GM21786 (cell line): Measurements from ENCODE around the gene GALNT10.

Experiments used
- ATAC-seq: cut with Tn5 transposase; IDR thresholded peaks from one replicate; pipeline ENCODE4 v1.9.1; 2021; ENCODE audit not compliant: unreplicated experiment

The GALNT10 gene

DNA sequence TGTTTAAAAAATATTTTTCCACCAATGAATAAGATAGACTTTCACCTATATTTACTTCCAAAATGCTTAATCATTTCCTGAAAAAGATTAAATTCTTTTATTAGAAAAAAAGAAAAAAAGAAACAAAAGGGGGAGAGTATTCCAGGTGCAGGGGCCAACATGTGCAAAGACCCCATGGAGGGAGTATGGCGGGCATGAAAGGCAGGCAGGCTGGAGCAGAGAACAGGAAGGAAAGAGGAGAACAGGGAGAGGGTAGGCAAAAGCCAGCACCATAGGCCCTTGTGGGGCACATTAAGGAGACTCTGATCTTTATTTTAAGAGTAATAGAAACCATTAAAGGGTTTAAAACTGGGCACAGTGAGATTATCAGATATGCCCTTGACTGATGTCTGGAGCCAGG is 238.8 kb downstream of the GALNT10 start:
- no peak for ATAC-seq

DNA sequence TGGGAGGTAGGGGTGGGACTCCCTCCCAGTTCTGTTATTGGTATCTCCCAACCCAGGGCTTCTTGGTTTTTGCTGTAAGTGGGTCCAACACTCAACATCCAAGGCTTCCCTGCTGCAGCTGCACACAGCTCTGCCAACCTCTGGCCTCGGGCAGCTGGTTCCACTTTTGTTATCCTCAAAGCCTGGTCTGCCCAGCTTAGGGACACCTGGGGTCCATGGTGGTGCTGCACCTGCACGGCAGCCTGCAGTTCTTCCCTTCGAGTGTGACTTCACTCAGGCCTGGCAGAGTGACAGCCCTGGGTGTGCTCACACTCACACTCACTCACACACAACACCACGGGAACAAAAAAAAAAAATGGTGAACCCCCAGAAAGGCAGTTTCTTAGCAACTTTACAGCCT is 239.9 kb downstream of the GALNT10 start:
- no peak for ATAC-seq

DNA sequence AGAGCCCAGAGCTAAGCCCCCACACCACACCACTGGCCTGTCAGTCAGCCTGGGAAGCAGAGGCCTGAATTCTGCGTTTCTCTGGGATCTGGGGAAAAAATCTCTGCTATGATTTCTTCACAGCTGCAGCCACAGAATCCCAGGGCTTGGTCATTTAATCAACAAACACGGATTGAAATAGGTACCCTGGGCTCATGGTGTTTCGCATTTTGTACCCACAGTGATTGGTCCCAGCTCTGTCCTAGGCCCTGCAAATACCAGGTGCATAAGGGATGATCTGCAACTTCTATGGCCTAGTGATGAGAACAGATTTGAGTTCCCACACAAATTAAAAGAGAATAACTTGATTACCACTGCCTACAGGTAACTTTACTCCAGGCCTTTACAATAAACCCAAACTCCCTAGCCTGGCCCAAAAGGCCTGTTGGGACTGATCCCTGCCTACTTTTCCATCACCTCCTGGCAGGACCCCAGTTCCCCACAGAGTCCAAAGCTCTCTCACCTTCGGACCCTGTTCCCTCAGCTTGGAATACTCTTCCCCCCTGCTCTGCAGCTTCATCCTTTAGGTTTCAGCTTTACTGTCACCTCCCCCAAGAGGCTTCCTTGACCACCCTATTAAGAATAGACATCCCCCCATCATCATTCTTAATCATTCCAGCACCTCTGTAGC is 240.6 kb downstream of the GALNT10 start:
- ATAC-seq, result no peak

DNA sequence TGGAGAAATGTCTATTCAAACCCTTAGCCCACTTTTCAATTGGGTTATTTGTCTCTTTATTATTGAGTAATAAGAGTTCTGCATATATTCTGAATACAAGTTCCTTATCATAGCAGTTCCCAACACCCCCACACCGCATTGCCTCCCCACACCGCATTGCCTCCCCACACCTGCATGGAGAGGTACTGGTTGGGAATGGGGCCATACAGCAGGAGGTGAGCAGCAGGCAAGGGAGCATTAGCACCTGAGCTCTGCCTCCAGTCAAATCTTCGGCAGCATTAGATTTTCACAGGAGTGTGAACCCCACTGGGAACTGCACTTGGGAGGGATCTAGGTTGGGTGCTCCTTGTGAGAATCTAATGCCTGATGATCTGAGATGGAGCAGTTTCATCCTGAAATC is 244.7 kb downstream of the GALNT10 start:
- ATAC-seq, result no peak

DNA sequence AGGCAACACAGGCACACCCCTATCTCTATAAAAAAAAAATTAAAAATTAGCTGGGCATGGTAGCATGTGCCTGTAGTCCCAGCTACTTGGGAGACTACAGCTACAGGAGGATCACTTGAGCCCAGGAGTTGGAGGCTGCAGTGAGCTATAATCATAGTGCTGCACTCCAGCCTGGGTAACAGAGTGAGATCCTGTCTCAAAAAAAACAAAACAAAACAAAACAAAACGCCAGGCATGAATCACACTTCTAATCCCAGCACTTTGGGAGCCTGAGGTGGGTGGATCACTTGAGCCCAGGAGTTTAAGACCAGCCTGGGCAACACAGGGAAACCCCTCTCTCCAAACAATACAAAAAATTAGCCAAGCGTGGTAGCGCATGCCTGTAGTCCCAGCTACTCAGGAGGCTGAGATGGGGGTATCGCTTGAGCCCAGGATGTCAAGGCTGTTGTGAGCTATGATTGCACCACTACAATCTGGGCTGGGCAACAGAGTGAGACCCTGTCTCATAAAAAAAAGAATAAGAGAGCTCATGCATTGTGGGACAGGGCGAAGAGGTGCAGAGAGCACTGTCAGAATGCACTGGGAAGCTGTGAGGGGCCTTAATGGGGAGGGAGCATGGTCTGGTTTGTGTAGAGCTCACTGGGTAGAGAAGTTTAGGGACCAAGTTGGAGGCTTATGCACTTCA is 246.9 kb downstream of the GALNT10 start:
- ATAC-seq, result no peak

DNA sequence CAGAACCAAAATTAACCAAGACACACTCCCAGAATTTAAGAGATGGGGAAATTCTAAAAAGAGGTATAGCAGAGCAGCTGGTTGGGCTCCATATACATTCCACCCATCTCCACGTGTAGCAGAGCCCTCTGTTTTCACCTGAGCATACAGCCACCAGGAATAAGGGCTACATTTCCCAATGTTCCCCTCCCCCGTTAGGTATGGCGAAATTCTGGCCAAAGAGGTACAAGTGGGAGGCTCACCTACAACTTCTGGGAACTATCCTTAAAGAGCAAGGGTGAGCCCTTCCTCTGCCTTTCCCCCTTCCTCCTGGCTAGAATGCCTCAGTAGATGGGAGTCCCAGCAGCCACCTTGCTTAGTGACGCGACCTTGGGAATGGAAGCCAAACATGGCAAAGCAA is 250.0 kb downstream of the GALNT10 start:
- ATAC-seq, result no peak

DNA sequence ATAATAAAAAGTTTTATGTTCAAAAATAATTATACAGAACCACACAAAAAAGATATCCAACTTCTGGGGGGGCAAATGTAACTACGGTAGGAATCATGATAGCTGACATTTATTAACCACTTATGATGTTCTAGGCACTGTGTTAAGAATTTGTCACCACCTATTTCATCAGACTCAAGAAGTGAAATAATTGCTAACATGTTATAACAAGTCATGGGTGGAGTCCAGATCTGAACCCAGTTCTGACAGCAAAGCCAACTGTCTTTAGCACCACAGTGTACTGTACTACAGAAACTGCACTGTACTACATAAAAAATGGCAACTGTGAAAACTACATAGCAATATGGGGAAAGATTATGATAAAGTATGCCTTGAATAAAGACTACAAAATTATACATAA is 252.3 kb downstream of the GALNT10 start:
- no peak for ATAC-seq

DNA sequence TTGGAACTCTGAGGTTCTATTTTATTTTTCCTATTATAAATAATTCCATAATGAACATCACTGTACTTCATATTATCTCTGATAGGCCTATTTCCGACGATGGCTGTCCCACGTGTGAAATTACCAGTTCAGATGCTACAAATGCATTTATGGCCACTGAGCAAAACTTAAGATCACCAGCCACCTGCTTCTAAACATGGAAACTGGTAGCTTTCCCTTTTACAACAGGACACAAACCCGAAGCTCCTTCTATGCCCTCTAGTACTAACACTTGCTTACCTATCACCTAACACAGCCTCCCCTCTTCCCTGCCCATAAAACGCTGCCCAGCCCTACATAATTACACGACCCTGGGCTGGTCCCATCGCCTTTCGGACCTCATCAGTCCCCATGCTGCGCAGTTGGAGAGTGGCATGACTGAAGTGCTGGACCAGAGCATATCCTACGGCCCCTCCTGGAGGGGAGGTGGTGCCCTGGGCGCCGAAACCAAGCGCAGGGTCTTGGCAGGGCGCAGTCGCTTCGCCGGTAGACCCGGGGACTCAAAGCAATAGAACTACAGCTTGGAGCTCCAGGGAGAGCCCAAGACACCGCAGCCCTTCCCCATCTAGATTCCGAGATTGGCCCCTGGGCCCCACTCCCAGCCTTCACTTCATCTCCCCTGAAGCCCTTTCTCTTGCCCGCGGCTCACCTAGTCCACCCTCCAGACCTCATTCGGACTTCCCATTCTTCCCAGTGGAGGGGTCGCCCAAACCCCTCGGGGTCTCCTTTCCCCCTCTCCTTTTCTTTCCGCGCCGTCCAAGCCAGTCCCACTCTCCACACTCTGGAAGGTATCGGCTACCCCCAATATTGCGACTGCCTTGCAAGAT is 254.3 kb downstream of the GALNT10 start:
- ATAC-seq, result no peak

DNA sequence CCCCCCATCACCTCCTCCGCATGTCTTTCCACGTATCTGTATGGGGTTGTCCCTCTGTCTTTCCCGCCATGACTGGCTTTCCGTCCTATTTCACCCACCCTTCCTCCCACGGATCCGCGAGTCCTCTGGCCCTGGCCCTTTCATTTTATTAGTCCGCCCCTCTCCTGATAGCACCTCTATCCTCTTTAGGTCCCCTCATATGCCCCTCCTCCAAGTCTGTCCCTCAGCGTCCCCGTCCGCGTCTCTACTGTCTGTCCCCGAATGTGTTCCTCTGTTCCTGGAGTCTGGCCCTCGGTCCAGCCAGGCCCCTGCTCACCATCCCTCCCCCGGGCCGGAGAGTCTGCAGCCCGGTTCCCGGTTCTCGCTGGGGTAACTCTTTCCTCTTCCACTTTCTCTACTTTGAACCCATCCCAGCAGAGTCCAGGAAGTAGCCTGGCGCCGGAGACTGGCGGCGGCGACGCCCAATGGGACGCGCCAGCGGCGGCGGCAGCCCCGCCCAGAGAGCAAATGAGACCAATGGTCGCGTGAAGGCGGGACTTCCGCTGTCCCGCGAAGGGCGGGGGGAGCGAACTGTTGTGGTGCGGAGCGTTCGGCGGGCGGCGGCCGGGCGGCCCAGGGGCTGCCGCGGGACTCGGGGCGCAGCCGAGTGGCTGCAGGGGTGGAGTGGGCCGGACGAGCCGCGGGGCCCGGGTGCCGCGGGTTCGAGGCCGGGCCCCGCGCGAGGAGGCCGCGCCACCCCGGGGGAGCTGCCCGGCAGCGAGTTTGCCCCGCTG is 255.1 kb downstream of the GALNT10 start, which contains the start of gene SAP30L:
TSS of gene SAP30L (plus strand) at position 576 of the 773 bp plus-strand sequence. CDS start 608 bp downstream, outside the sequence.
- peak; percentile 91 for ATAC-seq

DNA sequence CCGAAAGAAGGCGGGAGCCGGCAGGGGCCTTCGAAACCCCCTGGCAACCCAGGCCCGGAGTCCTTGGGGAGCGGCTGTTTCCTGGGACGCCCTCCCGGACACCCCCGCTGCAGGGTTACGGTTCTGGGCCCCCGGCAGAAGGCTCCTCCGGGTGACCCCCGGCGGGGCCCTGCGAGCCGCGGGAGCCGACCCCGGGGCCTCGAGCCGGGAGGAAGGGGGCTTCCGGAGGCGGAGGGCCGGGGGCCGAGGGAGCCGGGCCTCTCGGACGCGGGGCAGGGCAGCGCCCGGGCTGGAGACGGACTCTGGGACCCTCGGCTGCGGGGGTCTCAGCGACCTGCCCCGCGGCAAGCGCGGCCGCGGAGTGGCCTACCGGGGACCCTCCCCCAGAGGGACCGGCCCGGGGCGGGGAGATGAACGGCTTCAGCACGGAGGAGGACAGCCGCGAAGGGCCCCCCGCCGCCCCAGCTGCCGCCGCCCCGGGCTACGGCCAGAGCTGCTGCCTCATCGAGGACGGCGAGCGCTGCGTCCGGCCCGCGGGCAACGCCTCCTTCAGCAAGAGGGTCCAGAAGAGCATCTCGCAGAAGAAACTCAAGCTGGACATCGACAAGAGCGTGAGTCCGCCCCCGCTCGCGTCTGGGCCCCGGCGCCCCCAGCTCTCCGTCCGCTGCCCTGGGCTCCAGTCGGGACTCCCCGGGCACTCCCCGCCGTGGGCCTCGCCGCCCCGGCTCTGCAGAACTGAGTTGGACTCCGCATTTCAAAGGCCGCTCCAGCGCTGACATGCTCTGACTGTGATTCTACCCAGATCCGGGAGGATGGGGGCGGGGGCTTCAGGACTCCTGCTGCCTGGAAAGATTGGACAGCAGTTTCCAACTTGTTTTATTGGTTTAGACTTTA is 255.9 kb downstream of the GALNT10 start:
- ATAC-seq, result peak; percentile 9

DNA sequence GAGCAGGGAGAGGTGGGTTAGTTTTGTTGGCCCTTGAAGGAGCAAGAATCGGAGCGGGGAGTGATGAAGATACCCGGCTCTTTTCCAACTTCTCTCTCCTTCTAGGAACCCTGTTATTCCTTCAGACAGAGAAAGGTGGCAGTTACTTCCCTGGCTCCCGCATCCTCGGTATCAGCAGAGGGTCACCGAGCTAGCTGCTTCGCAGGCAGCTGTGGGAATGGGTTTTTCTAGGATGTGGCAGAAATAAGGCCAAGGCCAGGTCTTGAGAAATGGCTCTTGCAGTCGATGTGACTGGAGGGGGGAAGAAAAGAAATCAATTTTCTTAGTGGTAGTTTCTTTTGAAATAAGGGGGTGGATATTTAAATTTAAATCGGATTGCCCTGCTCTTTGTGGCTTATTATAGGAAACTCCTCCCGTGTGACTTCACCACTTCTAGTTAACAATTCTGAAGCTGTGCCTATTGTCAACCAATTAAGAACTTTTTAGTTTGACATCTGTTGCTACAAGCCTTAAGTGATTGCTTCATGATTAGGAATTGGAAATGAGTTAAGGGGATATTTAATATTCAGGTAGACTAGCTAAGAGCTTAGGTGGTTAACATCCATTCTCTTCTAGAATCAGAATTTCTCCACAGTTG is 256.7 kb downstream of the GALNT10 start:
- no peak for ATAC-seq

DNA sequence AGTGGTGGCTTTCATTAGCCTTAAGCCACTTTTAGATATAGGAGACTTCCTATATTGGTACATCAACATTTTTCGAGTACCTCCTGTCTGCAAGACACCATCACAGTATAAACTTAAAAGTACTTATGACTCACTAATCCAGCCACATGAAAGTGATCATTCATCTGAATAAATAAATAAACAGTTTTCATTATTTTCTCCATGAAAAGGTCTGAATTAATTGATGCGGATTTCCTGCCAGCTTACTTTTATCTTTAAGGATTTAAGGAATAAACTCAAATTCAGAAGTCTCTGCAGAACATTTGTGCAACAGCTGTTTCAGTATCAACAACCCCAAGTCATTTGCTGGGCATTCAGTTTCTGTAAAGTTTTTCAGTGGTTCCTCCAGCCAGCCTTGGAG is 259.3 kb downstream of the GALNT10 start:
- ATAC-seq, result no peak

DNA sequence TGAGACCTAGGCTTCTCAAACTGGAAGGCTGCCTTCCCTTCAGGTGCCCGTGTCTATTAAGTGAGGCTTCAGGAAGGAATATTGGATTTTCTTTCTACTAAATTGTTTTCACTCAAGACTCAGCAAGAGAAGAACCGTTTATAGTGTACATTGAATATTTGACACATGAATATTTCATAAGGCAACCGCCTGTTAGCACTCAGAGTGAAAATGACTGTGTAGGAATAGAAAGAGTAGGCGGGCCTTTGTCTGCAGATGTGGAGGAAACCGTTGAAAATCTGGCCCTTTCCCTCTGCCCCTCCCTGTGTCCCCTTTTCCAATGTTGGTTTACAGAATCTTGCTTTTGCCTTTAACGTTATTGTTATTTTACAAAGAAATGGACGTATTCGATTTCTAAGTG is 261.4 kb downstream of the GALNT10 start:
- ATAC-seq, result no peak

DNA sequence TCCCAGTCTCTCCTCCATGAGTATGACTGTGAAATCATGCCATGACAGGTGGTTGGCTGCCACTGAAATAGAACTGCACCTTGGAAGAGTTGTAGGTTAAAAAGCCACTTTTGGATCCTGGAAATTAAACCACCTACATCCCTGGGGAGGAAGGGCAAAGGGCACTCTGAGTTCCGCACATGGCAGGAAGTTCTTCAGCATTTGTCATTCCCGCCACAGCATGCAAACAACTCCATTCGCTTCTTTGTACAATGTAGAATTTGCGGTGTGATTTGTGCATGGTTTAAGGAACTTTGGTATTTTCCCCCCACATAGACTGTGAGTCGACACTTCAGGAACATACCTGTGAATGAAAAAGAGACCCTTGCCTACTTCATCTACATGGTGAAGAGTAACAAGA is 265.1 kb downstream of the GALNT10 start:
- ATAC-seq, result no peak

DNA sequence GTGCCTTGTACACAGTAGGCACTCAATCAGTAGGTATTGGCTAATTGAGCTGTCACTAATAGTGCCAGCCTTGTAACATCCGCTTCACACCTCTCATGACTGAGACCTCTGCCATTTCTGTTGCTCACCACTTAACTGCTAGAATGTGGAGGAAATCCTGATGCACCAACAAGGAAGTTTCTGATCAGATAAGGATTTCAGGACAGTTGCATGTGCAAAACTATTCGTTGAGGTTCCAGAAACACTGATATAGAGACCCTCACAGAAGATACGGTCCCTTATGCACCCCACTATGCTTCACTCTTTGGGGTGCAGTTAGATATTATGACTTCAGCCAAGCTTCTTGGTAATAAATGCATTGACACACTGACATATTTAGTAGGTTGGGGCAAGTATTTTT is 266.0 kb downstream of the GALNT10 start:
- ATAC-seq, result no peak

DNA sequence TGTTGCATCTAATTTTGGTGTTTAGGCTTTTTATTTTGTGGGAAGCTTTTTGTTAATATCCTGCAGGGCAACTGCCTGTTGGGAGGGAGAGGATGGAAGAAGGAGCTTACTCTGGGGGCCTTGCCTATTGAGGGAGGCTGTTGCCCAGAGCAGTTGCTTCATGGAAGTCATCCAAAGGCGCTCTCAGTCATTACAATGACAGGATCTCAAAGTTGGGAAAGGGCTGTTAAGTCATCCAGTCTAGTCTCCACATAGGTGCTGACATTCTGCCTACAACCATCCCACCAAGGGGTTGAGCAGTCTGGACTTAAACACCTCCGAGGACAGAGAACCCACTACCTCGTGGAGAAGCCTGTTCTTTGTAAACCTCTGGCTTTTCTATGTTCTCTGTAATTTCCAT is 268.5 kb downstream of the GALNT10 start:
- no peak for ATAC-seq

DNA sequence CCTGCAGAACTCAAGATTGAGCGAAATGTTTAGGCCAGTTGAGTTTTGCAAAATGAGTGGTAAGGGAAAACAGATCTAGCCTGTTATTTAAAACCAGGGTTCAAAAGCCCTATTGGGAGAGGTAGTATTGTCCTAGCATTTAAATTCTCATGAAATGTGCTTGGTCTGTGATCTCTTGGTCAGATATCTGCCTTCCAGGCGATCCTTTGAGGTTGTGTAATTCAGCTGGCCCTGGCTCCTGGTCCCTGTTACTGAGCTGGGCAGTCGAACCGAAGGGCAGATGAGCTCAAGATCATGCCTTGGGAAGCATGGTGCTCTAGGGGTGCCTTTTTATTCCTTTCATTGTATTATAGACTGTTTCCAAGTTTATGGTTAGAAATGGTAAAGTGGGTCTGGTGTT is 269.6 kb downstream of the GALNT10 start:
- ATAC-seq, result no peak

DNA sequence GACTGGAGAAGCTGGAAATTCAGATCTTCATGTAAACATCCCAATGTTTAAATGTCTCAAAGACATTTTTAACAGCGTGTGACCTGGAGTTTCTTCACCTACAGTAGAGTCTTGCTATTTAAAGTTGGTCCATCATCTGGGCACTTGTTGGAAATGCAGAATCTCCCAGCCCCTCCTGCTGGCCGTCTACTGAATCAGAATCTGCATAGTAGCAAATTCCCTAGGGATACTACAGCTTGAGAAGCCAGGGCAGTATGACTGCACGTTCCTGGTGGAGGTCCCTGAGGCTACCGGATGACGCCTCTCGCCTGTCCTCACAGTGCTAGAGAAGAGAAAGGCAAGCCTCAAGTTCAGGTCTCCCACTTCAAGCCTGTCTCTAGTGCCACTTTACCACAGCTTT is 271.0 kb downstream of the GALNT10 start:
- ATAC-seq, result no peak

DNA sequence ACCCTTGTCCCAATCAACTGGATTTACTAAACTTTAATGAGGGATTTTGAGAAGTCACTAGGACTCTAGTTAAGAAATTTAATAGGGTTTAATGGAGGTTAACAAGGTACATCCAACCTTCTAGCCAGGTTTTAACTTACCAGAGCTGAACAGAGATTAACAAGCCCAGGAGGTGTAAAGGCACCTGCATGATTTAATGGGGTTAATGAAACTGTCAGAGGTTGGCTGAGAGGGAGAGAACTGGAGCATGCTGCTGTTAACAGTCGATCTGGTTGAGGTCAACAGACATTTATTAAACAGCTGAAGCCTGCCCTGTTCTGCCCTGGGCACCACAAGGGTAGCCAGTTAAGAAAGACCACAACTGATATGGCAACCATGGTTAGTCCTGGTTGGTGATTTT is 273.9 kb downstream of the GALNT10 start:
- no peak for ATAC-seq

DNA sequence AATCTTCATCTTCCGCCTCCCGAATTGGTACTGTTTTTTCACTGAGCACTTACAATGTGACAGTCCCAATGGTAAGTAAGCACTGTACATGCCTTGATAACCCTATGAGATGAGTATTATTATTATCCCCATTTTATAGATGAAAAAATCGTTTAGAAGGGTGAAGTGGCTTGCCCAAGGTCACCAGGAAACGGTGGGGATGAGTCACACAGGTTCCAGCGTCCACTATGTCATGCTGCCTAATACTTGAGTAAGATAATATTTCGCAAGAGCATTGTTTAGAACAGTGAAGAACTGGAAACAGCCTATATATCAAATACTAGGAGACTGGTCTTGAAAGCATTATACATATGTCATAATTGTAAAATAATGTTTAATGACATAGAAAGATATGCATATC is 274.6 kb downstream of the GALNT10 start:
- no peak for ATAC-seq
